GM18517 (cell line): ENCODE measurements around the gene SLC16A4.

Experiments used
- ATAC-seq: cut with Tn5 transposase; IDR thresholded peaks from one replicate; pipeline ENCODE4 v1.9.1; 2021; ENCODE audit warnings: mild to moderate bottlenecking, moderate library complexity; ENCODE audit not compliant: unreplicated experiment

The SLC16A4 gene

DNA sequence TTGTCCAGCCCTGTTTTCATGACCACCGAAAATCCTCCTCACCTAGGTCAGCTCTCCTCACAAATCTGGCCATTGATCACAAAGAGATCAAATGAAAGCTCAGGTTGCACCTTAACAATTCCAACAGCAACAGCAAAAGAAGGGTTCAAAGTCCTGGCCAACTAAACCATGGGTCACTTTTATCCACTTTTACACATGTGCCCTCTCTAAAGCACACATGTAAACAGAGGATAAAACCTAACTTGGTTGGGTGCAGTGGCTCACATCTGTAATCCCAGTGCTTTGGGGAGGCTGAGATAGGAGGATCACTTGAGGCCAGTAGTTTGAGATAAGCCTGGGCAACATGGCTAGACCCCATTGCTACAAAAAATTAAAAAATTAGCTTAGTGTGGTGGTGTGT is 55.6 kb downstream of the SLC16A4 start:
- ATAC-seq = no peak

DNA sequence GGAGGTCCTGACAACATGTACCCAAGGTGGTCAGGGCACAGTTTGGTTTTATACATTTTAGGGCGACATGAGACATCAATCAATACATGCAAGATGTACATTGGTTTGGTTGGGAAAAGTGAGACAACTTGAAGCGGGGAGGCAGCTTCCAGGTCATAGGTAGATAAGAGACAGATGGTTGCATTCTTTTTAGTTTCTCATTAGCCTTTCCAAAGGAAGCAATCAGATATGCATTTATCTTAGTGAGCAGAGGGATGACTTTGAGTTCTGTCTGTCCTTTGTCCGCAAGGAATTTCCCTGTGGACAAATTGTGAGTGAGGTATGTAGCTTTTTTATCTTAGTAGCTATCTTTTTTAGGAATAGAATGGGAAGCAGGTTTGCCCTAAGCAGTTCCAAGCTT is 62.1 kb downstream of the SLC16A4 start:
- no peak for ATAC-seq

DNA sequence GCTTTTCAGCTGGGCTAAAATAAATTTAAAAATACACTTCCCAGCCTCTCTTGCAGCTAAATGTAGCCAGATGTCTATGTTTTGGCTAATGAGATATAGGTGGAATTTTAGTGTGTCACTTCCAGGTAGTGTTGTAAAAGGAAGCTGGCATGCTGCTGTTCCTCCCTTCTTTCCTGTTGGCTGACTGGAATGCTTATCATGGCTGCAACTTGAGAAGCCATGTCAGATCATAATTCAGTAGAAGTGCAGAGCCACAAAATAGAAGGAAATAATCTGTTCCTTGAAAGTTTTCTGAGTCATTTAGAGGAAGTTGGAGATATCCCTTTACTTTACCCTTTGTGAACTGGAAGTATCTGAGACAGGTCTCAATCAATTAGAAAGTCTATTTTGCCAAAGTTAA is 62.6 kb downstream of the SLC16A4 start:
- ATAC-seq = no peak

DNA sequence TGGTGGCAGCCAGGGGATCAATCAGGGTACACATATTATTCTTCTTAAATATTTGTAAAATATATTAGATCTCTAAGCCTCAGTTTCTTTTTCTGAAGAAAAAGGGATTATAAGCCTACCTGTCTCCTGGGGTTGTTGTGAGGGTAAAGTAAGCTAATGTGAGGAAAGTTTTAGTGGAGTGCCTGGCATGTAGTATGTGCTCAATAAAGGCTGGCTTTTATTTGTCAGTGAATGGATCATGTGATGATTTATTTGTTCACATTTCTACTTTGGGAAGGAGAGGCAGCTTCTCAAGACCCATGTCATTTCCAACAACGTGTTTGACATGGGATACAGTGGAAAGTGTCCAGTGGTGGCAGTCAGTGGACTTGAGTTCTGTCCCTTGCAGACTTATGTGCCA is 64.0 kb downstream of the SLC16A4 start:
- ATAC-seq = no peak

DNA sequence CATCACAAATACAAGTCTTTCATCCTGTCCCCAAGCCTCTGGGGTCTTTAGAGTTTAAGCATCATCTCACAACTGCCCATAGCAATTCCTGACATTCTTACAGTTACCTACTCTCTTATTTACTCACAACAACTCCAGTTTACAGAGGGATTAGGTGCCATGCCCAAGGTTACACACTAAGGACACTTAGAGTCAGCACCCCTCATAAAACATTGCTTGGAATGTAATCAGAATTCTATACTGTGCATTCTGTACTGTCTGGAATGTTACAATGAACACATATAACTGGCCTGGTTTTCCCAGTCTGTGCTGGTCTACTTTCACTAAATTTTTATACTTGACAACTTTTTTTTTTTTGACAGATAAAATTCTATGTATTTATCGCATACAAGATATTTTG is 66.2 kb downstream of the SLC16A4 start:
- no peak for ATAC-seq

DNA sequence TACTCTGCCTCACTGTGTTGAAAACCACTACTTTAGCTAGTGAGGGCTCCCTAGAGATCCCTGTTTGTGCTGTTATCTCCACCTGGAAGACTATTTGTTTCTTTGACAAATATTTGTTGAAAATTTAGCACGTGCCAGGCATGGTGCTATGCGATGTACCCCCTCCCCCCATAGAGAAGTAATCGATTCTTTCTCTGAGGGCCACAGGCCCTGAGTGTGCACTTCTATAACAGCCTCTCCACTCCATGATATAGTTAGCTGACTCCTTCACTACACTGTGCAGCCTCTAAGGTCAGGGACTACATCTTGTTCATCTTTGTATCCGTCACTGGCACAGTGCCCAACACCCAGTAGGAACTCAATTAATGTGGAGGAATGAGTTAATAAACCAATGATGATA is 69.0 kb downstream of the SLC16A4 start:
- no peak for ATAC-seq

DNA sequence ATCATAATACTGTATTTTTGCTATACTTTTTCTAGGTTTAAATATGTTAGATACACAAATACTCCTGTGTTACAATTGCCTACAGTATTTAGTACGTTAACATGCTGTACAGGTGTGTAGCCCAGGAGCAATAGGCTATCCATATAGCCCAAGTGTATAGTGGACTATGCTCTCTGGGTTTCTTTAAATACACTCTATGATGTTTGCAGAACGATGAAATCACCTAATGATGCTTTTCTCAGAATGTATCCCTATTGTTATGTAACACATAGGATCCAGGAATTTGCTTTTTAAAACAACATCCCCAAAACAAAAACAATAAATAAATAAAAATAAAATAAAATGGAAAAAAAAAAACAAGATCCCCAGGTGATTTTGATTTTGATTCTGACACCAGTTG is 69.8 kb downstream of the SLC16A4 start:
- ATAC-seq = no peak

DNA sequence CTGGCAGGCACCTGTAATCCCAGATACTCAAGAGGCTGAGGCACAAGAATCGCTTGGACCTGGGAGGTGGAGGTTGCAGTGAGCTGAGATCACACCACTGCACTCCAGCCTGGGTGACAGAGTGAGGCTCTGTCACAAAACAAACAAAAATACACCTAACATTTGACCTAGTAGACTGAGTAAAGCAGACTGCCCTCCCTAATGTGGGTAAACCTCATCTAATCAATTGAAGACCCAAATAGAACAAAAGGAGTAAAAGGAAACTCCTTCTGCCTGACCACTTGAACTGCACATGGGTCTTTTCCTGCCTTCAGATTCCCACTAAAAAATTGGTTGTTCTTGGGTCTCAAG is 70.7 kb downstream of the SLC16A4 start:
- ATAC-seq = no peak

DNA sequence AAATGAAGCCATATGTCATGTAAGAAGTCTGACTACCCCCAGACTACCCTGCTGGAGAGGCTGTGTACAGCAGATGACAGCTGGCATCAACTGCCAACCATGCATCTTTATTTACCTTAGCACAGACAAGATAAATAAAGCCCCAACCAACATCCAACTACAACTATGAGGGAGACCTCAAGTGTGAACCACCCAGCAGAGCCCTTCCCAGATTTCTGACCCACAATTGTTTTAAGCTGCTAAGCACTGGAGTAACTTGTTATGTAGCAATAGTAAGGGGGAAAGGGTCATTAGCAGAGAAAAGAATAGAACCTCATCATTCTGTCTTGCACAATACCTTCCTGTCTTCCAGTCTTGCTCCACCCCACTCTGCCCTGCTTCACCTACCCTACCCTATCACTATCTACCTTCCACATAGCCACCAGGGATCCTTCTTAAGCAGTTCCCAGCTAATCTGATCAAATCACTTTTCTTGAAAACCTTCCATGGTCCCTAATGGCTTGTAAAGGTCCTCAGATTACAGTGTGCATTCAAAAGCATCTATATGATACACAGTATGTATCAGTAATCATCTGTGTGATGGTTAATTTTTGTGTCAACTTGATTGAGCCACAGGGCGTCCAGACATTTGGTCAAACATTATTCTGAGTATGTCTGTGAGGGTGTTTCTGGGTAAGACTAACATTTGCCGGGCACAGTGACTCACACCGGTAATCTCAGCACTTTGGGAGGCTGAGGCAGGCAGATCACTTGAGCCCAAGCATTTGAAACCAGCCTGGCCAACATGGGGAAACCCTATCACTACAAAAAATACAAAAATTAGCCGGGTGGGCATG is 71.3 kb downstream of the SLC16A4 start:
- no peak for ATAC-seq

DNA sequence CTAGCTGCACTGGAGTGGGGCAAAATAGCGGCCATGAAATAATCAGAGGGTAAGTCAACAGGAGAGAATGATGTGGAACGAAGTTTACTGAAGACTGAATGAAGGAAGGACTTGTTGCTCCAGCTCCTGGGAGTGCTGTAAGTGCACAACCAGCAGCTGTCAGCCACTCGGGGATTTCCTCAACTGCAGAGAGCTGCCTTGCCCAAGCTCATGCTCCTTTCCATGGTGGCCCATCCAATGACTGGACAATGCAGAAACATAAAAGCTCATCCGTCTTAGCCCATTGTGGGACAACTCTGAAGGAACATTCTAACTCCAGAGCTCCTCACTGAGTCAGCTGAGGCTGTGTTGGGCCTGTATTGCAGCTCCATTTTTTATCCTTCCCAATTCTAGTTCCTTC is 72.8 kb downstream of the SLC16A4 start:
- no peak for ATAC-seq

DNA sequence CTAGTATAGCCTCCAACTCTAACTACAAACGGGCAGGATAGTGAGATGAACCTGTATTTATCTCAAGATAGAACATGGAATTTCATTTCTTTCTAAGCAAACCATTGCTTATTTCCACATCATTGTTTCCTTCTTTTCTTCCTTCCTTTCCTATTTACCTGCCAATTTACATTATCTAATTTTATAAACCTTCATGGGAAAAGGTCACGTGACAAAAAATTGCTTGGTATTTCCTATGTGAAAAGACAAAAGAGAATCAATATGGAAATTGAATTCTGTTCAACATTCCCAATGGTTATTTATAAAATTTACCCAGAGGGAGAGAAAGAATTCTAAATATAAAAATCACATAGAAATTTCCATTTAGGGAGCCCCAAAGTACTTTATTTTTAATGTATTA is 74.1 kb downstream of the SLC16A4 start:
- no peak for ATAC-seq
